GM21528 (cell line): ENCODE measurements around the gene RYR2.

Source experiments
- ATAC-seq: cut with Tn5 transposase; IDR thresholded peaks from one replicate; pipeline ENCODE4 v1.9.1; 2021; ENCODE audit warnings: mild to moderate bottlenecking, moderate library complexity; ENCODE audit not compliant: unreplicated experiment, low FRiP score

The RYR2 gene

DNA sequence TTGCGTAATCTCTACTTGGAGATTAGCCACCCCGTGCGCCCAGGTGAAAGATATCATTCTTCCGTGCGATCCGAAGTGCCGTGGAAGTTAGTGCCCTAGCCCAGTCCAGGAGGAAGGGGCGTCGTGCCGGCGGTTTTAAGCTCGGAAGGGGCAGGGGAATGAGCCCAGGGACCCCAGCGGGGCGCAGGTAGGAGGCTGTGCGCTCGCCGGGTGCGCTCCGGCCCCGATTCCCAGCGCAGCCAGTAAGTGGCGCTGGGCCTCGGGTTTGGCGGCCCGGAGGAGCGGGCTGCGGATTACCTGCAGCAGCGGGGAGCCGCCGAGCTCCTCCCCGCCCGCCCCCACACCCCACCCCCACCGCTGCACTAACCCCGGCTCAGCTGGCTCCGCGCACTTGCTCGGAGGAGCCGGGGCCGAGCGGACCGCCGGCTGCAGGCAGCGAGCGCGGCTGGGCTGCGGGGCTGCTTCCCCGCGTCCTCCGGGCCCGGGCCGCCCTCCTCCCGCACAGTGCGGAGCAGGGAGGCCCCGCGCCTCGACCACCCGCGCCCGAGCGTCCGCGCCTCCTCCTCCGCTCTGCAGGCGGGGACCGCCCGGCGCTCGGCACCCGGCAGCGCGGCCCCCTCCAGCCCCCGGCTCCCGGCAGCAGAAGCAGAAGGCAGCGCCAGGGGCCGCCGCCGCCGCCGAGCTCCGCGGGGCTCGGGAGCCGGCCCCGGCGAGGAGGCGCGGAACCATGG, at the start of gene RYR2:
TSS of gene RYR2 (plus strand) at position 390 of the 731 bp plus-strand sequence. CDS start at position 728, 338 bp downstream.
- ATAC-seq = no peak

DNA sequence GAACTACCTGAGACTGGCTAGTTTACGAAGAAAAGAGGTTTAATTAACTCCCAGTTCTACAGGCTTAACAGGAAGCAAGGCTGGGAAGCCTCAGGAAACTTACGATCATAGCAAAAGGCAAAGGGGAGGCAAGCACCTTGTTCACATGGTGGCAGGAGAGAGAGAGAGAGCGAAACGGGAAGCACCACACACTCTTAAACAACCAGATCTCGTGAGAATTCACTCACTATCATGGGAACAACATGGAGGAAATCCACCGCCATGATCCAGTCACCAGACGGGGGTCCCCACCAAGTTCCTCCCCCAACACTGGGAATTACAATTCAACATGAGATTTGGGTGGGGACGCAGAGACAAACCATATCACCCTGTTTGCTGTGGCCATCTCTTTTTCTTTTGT, 49.5 kb upstream of the RYR2 start:
- no peak for ATAC-seq

DNA sequence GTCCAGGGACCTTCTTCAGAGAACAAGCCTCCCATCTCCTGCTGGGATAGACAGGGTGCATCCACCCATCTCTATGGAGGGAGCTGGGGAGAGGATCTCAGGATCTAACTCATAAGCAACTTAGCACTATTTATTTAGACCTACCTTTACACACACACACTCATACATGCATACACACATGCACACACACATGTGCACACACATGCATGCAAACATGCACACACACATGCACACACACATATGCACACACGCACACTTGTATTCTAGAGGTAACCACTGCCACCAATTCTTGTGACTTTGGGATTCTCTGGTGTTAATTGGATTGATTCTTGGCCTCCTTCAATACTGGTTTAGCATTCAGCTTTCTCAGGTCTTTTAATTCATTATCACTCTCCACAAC, 47.5 kb upstream of the RYR2 start:
- ATAC-seq = no peak

DNA sequence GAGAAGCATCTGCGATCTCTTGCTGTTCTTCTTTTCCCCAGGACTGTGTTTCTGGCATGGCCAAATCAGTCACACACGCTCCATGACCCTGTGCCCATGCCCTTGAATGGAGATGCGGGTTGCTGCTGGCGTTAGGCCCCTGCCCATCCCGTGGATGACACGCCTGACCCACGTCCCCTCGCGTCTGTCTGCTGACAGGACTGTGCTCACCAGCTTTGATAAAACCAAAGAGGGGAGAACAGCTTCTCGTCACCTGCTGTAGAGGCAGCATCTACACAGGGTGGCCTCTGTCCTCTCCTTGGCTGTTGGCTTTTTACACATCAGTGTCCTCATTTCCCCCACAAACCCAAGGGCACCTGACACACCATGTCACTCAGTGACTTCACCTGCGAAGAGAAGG, 44.6 kb upstream of the RYR2 start:
- no peak for ATAC-seq

DNA sequence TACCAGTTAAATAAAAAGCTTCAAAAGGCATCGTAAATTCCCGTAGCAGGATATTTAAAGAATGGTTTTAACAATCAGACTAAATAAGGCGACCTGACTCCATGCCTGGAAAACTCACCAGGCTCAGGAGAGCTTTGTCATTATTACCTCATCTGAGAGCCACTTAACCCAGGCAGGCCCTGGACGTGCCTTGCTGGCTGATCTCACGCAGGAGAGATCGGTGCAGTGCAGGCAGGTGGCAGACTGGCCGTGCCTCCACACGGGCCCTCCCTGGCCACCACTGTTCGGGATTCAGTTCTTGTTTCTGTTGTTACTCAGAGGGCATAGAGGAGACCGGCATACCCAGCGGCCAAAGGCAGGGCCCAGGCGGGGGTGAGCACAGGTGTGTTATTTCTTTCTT, 44.1 kb upstream of the RYR2 start:
- ATAC-seq = no peak

DNA sequence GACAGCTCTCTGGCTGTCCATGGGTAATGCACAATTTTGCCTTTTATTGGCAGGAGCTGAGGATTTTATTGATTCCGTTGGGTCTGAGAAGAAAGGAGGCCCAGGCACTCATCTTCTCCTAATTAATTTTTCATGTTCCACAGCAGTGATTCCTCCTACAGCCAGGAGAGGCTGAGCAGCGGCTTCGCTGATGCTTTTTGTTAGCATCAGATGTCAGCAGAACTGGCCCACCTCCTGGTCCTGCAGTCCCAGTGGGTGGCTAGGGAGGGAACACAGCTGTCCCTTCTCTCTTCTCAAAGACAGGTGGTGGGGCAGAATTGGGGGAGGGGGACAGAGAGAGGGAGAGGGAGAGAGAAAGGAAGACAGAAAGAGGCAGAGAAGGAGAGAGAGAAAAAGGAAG, 43.4 kb upstream of the RYR2 start:
- no peak for ATAC-seq

DNA sequence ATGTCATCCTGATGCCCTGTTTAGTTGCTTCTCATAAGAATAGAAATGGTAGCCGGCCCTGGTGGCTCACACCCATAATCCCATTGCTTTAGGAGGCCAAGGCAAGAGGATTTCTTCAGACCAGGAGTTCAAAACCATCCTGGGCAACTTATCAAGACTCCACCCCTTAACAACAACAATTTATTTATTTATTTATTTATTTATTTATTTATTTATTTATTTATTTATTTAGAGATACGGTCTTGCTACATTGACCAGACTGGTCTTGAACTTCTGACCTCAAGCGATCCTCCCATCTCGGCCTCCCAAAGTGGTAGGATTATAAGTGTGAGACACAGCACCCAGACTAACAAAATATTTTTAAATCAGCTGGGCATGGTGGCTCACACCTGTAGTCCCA, 41.8 kb upstream of the RYR2 start:
- no peak for ATAC-seq

DNA sequence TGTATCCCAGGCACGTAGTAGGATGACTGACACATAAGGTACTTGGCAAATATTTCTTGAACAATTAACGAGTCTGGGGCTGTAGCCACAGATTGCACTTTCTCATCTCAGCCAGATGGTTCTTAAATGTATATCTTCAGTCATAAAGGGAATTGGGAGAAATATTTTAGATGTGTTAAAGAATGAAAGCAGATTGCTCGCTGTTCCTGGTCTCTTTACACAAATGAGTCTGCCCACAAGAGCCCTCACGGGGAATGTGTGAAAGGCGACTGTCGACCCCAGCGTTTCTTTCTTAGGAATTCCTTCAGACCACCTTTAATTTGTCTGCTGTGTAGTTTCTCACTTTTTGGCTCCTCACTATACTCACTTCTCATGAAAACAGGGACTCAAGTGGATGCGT, 38.5 kb upstream of the RYR2 start:
- ATAC-seq = no peak

DNA sequence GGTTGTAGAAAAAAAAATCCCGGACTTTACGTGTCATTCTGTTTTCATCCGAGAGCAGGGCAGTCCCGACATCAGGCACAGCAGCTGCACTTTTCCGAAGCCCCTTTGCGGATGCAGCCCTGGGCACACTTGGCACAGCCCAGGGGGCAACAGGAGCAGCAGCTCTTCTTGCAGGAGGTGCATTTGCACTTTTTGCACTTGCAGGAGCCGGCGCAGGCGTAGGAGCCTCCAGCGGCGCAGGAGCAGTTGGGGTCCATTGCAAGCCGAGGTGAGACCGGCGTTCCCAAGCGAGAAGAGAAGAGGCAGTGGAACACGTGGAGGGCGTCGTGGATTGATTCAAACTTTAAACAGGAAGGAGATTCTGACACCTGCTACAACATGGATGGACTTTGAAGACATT, 37.9 kb upstream of the RYR2 start, which contains the start of gene MT1HL1:
TSS of gene MT1HL1 (minus strand) at position 326 of the 400 bp plus-strand sequence. CDS start at position 257, 69 bp downstream.
- no peak for ATAC-seq

DNA sequence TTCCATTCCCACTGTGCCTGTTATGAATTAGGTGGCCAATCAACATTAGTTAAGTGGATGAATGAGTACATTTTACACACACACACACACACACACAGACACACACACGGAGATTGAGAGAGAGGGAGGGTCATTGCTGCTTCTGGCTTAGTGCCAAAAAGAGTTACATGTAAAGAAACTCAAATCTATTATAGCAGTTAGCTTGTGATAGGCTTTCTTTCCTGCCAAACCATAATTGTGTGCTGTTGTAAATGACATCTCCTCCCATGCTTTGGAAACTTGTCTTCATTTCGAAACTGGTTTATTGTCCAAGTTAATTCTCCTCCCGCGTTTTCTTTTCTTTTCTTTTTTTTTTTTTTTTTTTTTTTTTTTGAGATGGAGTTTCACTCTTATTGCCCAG, 36.3 kb upstream of the RYR2 start:
- no peak for ATAC-seq

DNA sequence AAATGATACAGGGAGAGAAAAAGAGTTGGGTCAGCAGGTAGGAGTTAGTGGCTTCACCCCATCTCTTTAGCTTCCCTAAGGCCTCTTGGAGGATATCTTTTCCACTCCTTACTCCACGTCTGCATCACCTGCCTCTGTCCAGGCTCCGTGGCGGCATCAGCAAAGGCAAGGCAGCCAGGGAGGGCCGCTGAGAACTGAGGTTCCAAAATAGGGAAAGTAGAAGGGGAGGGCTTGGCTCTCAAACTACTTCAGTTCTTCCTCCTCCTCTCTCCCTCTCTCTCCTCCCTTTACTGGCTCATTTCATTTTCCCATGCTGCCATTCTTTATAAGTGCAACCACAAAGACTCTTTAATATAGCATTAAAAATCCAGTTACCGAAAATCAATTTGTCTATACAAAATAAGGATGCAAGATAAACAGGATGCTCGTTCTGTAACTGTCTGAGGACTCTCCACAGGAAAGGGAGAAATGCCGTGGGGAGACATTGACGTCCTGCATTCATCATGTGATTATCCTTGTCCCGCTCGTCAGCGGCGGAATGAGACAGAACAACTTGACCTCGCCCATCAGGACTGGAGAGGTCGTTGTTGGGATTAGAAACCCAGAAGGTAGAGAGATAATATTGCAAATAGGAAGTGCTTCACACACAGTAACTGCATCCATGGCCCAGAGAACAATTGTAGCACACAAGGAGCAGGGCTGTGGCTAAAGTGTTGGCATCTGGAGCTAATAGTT, 34.7 kb upstream of the RYR2 start:
- ATAC-seq = no peak

DNA sequence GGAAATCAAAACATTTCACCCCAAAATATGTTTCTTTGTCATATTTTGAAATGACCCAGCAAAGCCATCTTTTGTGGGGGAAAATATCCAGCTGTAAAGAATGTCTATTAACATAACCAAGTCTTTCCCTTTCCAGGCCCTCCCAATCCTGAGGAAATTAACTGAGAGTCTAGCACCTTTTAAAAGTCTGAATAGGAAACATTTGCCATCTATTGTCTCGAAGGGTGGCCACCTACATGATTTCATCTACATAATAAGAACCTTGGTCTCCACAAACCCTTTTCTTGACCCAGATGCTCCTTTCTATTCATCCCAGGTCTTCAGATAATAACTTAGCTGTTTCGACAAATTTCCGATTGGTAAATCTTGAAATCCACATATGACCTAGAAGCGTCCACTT, 32.4 kb upstream of the RYR2 start:
- no peak for ATAC-seq

DNA sequence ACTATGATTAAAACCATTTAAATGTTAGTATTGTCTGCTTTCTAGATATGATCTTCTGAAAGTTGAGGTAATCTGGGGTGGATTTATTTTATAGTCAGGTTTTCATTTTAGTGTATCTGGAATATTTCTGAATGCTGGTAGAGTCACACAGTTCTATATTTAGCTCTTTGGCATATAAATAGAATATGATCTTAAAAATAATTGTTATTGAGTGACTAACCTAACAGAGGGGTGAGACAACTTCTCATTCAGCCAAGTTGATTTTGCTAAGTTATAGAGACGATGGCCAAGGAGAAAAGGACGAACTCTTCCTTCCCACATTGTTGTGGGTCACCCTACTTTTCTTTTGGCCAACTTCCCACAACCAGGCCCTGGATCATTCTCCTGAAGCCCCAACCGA, 30.6 kb upstream of the RYR2 start:
- no peak for ATAC-seq

DNA sequence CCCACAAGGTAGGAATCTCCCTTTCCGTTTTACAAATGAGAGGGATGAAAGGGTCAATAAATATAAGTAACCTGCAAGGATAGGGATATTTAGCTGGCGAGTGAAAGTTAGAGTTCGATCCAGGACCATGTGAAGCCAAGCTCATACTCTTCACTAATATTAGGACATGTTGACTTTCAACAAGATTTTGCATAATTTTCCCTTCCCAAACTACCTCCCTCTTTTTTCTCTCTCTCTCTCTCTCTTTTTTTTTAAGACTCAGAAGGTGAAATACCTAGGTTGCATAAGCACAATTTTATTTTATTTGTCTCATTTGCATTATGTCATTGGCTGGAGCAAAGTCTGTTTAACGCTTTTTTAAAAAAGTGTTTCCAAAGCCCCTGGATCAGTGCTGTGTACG, 29.6 kb upstream of the RYR2 start:
- ATAC-seq = no peak

DNA sequence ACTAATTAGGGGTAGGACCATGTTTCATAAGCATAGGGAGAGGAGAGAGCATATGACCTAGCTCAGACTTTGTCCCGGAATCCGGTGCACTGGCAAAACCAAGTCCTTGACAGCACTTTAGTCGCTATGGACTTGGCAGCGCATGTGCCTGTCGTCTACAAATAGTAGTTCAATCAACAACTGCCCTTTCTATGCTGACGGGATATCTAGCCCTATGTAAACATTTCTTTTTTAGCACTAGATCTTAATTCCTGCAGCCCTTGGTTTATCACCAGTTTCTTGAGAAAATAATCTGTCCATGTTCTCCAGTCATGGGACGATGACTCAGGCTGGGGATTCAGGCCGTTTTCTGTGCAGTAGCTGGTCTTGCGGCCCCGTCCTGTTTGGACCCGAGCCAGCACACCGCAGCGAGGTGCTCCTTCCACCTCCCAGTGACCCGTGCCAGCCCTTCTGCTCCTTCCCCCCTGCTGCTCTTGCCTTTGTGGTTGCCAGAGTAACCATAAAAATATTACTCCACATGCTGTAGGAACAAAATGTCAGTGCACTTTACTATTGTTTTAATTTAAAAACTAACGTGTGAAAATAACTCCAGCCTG, 29.1 kb upstream of the RYR2 start:
- ATAC-seq = no peak

DNA sequence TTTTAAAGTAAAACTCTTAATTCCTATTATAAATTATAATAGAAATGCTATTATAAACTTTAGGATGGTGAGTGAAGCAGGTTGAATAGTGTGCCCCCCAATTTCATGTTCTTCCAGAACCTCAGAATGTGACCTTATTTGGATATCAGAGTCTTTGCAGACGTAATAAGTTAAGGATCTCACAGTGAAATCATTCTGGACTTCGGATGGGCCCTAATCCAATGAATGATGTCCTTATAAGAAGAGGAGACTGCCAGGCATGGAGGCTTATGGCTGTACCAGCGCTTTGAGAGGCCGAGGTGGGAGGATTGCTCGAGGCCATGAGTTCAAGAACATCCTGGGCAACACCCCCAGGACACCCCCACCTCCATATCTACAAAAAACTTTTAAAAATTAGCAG, 28.4 kb upstream of the RYR2 start:
- ATAC-seq = no peak

DNA sequence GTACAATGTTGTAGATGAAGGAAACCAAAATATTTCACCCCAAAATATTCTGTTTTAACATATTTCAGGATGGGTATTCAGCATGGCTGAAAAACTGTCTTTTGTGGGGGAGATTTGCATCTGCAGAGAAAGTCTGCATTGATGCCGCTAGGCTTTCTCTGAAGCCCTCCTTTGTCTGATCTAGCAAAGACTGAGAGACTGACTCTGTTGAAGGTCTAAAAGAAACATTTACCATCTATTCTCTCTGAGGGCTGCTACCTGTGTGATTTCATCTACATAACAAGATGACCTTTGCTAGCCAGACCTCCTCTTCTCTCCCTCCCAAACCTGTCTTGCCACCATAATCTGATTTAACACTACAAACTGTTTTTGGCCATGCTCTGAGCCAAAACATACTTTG, 25.4 kb upstream of the RYR2 start:
- ATAC-seq = no peak

DNA sequence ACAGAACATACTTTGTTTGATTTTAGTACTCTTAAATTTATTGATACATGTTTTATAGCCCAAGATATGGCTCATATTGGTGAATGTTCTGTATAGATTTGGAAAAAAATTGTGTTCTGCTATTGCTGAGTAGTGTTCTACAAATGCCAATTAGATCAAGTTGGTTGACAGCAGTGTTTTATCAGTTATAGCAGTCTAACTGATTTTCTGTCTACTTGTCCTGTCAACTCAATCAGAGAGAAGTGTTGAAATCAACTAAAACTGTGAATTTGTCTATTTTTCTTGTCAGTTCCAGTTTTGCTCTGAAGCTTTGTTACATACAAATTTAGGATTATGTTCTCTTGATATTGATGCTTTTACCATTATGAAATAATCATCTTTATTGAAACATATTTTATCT, 23.1 kb upstream of the RYR2 start:
- no peak for ATAC-seq

DNA sequence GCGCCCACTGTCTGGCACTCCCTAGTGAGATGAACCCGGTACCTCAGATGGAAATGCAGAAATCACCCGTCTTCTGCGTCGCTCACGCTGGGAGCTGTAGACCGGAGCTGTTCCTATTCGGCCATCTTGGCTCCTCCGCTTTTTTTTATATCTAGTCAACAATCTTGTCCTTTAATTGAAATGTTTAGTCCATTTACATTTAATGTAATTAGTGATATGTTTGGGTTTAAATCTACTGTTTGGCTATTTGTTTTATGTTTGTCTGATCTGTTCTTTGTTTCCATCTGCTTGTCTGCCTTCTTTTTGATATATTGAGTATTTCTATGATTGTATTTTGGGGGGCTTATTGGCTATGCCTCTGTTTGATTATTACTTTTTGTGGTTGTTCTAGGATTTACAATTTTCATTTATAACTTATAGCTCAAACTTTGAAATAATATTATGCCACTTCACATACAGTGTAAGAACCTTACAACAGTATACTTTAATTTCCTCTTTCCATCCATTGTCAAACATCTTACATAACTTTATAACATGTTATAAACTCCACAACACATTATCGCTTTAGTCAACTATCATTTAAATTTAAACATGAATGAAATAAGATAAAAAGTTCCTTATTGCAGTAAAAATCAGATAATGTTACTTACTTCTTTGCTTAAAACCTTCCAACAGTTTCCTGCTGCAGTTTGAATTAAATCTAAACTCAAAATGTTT, 16.5 kb upstream of the RYR2 start:
- no peak for ATAC-seq

DNA sequence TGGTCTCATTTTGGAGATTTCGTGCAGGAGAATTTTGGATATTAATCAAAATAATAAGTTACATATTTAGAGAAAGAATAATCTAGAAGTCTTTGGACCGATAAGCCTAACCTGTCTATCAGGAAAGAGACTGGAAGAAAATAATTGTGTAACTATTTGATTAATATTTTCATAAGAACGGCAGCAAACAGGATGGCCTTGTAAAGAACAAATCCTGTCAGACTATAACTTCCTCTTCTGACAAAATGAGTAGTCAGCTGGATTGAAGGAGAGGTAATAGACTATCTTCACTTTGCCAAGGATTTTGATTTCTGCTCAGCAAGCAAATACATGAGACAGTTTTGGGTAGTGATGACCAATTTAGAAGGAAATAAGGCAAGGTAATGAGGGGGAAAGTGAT, 12.7 kb upstream of the RYR2 start:
- ATAC-seq = no peak

DNA sequence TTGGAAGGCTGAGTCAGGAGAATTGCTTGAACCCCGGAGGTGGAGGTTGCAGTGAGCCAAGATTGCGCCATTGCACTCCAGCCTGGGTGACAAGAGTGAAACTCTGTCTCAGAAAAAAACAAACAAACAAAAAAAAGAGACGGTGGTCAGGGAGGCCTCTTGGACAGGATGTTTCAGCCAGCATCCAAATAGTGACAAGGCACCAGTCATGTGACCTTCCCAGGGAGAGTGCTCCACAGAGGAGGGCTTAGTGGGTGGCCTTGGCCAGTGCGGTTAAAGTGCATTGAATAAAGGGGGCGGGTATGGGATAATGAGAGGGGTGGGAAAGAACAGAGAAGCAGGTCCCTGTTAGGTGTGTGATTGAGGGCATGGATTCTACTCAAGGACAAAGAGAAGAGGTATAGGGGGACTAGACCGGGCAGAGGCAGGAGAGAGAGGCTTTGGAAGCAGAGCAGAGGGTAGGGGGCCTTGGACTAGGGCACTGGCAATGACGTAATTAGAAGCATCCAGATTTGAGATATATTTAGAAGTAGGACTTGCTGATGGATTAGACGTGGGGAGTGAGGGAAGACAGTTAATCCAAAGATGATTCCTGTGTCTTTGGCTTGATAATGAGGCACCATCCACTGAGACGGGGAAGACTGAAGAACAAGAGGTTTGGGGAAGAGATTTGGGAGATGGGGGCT, 12.0 kb upstream of the RYR2 start:
- ATAC-seq = no peak
